Measurements from ENCODE around the gene CD300LF.
A peak's percentile ranks its signal among the peaks of the same experiment; 100 is the strongest.

Gene CD300LF

GRCh38 chr17:74750327-74751069, 37.8 kb upstream of the CD300LF start:
- TF ChIP-seq CTCF (conservative IDR thresholded peaks at IDR 0.05), result no peak
- peak overlapping the region; percentile 86 for H3K27ac ChIP-seq

- peak overlapping the region; percentile 86 for H3K27ac ChIP-seq
- no peak for TF ChIP-seq CTCF (conservative IDR thresholded peaks at IDR 0.05)
Measured at GRCh38 chr17:74750039-74750326, 37.3 kb upstream of the CD300LF start.

GRCh38 chr17:74749279-74750038, 36.7 kb upstream of the CD300LF start:
- TF ChIP-seq CTCF (conservative IDR thresholded peaks at IDR 0.05), result no peak
- peak overlapping the region; percentile 86 for H3K27ac ChIP-seq

- peak; percentile 40; the same call in 1 of the 2 replicates for TF ChIP-seq CTCF (conservative IDR thresholded peaks at IDR 0.05)
- H3K27ac ChIP-seq, result peak within 1 kb of the TSS; percentile 86
Measured at GRCh38 chr17:74748529-74749278, 36.0 kb upstream of the CD300LF start, which contains the start of gene NHERF1. Gene NHERF1, plus strand, starts transcription at chr17:74748628. Its CDS starts 219 bp downstream, at chr17:74748847.

- peak overlapping the region; percentile 86 for H3K27ac ChIP-seq
- TF ChIP-seq CTCF (conservative IDR thresholded peaks at IDR 0.05), result no peak
Measured at GRCh38 chr17:74748279-74748528, 35.5 kb upstream of the CD300LF start.

GRCh38 chr17:74746922-74747321, 34.2 kb upstream of the CD300LF start:
- no peak for TF ChIP-seq CTCF (conservative IDR thresholded peaks at IDR 0.05)
- H3K27ac ChIP-seq, result no peak overlapping the region

GRCh38 chr17:74746376-74746775, 33.7 kb upstream of the CD300LF start:
- no peak for TF ChIP-seq CTCF (conservative IDR thresholded peaks at IDR 0.05)
- no peak overlapping the region for H3K27ac ChIP-seq

Data from VCaP (cell line).